Neural progenitor cell (in vitro differentiated cells): ENCODE data around the gene NLK.

Experiments used
- CTCF ChIP-seq: fragments of 200-600 bp; sonication (generic); IDR thresholded peaks from 2 replicates; pipeline ENCODE4 v1.5.1; 2017; ENCODE audit warnings: antibody characterized with exemption, mild to moderate bottlenecking
- EZH2 ChIP-seq: fragments of 200-600 bp; sonication (generic); IDR thresholded peaks from 2 replicates; pipeline ENCODE4 v1.6.1; 2017; ENCODE audit warnings: antibody characterized with exemption, mild to moderate bottlenecking, moderate library complexity
- EZH2phosphoT487 ChIP-seq: fragments of 200-600 bp; sonication (generic); IDR thresholded peaks from 2 replicates; pipeline ENCODE4 v1.6.1; 2017; ENCODE audit warnings: antibody characterized with exemption

- TF ChIP-seq CTCF (no peak), EZH2phosphoT487 (no peak), EZH2 (no peak)
Observed at GRCh38 chr17:28057731-28058246, 15.3 kb downstream of the NLK start.
